Epithelial cell of esophagus (primary cell): ENCODE results near the gene RAI1.

Source experiments
- DNase-seq: peaks from one replicate; pipeline ENCODE4 v3.0.0; 2010; ENCODE audit warnings: low read depth
- H3K4me3 ChIP-seq: 2 replicates; pipeline ENCODE4 v1.5.1; 2011; ENCODE audit warnings: mild to moderate bottlenecking, low read length, control low read depth
- CTCF ChIP-seq: IDR thresholded peaks from 2 replicates; pipeline ENCODE4 v1.5.1; 2011; ENCODE audit warnings: low read depth, mild to moderate bottlenecking, low read length, control low read depth, inconsistent platforms; ENCODE audit not compliant: insufficient read depth; ENCODE audit errors: missing control alignments

The RAI1 gene

GRCh38 chr17:17762744-17763105 is 81.5 kb downstream of the RAI1 start:
- TF ChIP-seq CTCF, result no peak
- no peak for DNase-seq
- H3K4me3 ChIP-seq, result no peak overlapping the region

- no peak for DNase-seq
- H3K4me3 ChIP-seq, result no peak overlapping the region
- no peak for TF ChIP-seq CTCF
Measured at GRCh38 chr17:17763136-17763535, 81.9 kb downstream of the RAI1 start.

- no peak for DNase-seq
- TF ChIP-seq CTCF, result no peak
- no peak overlapping the region for H3K4me3 ChIP-seq
Measured at GRCh38 chr17:17763734-17764133, 82.5 kb downstream of the RAI1 start.

GRCh38 chr17:17765359-17766076 is 84.3 kb downstream of the RAI1 start:
- DNase-seq, result peak; percentile 68
- TF ChIP-seq CTCF, result no peak

GRCh38 chr17:17766077-17766743 is 85.0 kb downstream of the RAI1 start:
- no peak overlapping the region for H3K4me3 ChIP-seq
- no peak for DNase-seq
- TF ChIP-seq CTCF, result no peak

More at GRCh38 chr17:17765359-17766076, 84.3 kb downstream of the RAI1 start:
- no peak overlapping the region for H3K4me3 ChIP-seq

GRCh38 chr17:17766744-17767120 is 85.5 kb downstream of the RAI1 start:
- TF ChIP-seq CTCF, result no peak
- DNase-seq, result no peak
- H3K4me3 ChIP-seq, result no peak overlapping the region
